HG03558 (cell line): ENCODE measurements around the gene PRX.
"Not testable (repeated sequence)": the region's sequence is repeated elsewhere in the genome, so short reads cannot be mapped to it uniquely, and the experiment has no call there.

Source experiments
- ATAC-seq: cut with Tn5 transposase; IDR thresholded peaks from one replicate; pipeline ENCODE4 v1.9.1; 2021; ENCODE audit warnings: moderate number of reproducible peaks; ENCODE audit not compliant: unreplicated experiment; ENCODE audit errors: extremely low read depth

Gene PRX

GRCh38 chr19:40392894-40393517 is 20.2 kb downstream of the PRX start:
- ATAC-seq = no peak

DNA sequence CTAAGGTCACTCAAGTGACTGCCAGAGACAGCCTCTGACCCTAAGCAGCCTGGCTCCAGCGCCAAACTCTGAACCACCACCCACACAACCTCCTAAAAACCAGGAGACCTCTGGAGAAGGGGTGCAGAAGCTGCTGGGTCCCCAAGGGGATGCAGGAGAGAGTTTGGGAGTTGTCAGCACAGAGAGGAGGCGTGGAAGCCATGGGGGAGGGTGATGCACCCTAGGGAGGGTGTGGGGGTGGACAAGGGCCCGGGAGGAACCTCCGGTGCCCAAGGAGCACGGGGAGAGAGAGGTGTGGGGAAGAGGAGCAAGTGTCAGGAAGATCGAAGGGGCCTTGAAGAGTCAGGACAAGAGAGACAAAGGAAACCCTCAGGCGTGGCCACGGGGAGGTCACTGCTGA is 21.1 kb downstream of the PRX start:
- no peak for ATAC-seq

- ATAC-seq = no peak
Observed at GRCh38 chr19:40390084-40390742, 23.0 kb downstream of the PRX start, which contains the start of gene HIPK4. Gene HIPK4 (minus strand): TSS chr19:40390181. CDS start chr19:40389902, 279 bp downstream.

DNA sequence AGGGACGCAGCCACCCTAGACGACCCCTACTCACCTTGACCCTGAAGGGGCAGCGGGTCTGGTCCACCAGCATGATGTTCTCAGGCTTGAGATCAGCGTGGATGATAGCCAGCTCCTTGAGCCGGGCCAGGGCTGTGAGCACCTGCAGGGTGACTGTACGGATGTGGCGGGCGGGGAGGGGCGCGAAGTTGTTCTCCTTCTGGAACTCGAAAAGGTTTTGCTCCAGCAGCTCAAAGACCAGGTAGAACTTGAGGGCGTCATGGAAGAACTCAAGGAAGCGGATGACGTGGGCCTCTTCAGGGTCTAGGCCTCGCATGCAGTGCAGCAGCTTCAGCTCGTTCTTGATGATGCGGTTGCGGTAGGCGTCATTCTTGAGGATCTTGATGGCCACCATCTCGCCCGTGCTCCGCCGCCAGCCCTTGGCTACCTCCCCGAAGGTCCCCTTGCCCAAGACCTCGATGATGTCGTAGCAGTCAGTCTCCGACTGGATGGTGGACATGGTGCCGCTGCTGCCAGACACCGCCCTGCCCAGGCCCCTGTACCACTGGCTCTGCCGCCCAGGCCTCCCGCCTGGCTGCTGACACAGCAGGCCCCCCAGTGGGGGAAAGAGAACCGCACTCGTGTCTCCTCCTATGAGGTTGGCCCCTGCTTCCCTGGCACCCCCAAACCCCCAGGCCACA is 23.6 kb downstream of the PRX start:
- no peak for ATAC-seq

- ATAC-seq = no peak
Observed at GRCh38 chr19:40388481-40388880, 24.7 kb downstream of the PRX start.

DNA sequence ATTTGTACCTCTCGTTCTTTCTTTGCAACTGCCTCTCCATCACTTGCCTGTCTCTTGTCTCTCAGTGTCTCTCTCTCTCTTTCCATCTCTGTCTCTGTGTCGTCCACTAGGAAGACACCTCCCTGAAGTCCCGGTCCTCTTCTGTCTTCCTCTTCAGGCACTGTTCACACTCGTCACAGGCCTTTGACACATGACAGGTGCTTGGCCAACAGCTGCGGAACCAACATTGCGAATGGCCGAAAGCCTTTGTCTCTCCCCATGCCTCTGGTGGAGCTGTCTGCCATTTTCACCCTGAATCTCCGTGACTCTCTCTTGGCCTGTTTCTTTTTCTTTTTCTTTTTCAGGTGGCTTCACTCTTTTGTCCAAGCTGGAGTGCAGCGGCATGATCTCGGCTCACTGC is 26.0 kb downstream of the PRX start:
- ATAC-seq = no peak

DNA sequence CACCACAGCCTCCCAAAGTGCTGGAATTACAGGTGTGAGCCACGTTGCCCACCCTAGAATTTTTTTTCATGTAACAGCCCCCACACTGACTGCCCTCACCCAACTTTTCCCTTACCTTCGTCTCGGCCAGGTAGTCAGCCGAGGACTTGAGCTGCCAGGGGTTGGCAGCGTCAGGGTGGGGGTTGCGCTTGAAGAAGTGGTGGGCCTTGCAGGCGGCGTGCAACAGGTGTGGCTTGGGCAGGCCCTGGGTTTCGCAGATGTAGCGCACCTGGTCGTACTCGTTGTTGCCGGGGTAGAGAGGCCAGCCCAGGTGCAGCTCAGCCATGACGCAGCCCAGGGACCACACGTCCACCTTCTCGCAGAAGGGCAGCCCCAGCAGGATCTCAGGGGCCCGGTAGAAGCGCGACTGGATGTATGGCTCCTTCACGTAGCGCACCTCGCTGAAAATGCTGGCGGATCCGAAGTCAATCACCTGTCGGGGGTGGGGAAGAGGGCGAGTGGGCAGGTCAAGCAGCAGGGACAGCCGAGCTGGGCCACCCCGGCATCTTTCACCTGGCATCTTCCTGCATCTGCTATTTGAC is 29.4 kb downstream of the PRX start:
- no peak for ATAC-seq

DNA sequence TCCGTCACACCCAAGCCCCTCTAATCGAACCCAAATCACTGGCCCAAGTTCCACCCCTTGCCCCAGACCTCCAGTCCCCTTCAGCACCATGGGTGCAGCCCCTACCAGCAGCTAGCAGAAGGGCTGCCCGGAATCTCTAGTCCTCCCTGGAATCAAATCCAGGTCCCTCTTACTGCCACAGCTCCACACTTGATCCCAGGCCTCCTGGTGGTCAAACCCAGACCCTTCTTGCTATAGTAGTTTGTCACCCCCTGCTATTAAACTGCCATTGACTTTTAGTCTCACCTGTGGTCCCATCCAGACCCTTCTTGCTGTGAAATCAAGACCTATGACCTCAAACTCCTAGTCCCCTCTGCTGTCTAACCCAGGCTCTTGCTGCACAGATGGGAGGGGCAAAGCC is 31.9 kb downstream of the PRX start:
- ATAC-seq = no peak

DNA sequence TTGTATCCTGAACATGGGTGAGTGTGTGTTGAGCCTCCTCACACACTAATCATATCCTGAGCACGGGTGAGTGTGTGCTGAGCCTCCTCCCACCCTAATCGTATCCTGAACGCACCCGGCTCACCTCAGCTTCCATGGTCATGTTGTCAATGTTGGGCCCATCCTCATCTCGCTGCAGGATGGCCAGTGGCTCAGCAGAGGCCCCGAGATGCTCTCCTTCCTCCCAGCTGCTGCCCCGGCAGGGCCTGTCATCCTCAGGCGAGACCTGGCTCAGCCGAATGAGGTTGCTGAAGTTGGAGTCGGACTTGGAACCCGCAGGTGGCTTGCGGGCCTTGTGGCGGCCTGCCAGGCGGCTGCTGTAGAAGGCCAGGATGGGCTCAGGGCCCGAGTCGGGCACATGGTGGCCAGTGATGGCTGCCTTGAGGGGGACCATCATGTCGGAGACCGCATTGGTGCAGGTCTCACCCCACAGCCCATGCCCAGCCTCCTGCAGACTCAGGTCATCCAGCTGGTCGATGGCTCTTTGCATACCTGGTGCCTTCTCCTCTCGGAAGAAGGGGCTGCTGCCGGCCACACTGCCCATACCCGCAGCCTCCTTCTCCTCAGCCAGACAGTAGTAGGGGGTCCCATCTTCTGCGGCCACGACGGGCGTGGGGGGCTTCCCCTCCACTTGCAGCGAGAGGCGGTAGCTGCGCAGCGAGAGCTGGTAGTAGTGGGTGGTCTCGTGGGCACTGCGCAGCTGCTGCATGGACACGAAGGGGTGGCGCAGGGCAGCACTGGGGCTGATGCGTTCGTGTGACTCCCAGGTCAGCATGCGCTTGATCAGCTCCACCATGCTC is 32.8 kb downstream of the PRX start:
- ATAC-seq = no peak

DNA sequence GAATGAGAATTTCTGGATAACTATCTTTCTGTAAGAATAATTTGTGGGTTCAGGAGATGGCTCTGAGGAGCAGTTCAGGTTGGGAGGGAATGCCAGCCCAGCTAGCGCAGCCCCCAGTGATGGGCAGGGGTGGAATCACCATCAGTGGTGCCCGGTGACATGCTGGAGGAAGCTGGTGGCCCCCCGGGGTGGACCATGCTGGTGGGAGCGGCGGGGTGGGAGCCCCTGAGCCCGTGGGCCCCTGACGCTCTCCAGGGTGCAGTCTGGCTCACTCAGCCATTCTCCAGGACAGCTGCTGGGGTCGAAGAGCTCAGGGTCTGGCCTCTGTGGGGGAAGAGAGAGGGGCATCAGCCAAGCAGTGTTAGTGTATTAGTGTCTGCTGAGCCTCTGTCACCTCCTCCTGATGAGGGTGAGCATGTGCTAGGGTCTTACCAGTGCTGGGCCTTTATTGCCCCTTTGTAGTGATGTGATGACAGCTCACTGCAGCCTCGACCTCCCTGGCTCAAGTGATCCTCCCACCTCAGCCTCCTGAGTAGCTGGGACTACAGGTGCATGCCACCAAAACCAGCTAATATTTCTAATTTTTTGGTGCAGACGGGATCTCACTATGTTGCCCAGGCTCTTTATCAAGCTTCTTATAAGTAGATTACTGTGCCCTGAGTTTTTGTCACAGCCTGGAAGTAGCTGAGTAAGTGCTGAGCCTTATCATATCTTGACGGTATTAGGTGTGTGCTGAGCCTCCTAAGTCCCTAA is 33.6 kb downstream of the PRX start:
- no peak for ATAC-seq

DNA sequence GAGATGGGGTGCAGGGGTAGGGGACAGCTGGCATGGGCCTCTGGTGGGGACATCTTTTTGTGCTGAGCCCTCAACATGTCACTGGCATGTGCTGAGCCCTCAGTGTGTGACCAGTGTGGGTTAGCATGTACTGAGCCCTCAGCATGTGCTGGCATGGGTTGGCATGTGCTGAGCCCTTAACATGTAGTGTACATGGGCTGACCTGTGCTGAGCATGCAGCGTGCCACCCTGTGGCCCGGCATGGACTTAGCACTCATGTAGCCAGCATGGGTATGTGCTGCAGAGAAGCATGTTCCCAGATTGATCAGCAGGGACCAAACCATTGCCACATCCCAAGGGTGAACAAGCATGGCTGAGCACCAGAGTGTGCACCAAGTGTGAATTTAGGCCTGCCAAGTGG is 34.7 kb downstream of the PRX start:
- ATAC-seq = no peak

DNA sequence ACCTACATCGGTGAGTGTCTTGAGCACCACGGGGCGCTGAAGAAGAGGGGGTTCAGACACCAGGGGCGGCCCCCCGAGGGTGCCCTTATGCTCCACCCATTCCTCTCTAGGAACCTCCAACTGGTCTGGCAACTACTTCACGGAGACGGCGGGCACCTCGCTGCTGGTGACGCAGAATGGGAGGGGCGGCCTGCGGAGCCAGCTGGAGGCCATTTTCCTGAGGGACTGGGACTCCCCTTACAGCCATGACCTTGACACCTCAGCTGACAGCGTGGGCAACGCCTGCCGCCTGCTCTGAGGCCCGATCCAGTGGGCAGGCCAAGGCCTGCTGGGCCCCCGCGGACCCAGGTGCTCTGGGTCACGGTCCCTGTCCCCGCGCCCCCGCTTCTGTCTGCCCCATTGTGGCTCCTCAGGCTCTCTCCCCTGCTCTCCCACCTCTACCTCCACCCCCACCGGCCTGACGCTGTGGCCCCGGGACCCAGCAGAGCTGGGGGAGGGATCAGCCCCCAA is 35.2 kb downstream of the PRX start:
- no peak for ATAC-seq

GRCh38 chr19:40376286-40376862 is 36.8 kb downstream of the PRX start:
- no peak for ATAC-seq

DNA sequence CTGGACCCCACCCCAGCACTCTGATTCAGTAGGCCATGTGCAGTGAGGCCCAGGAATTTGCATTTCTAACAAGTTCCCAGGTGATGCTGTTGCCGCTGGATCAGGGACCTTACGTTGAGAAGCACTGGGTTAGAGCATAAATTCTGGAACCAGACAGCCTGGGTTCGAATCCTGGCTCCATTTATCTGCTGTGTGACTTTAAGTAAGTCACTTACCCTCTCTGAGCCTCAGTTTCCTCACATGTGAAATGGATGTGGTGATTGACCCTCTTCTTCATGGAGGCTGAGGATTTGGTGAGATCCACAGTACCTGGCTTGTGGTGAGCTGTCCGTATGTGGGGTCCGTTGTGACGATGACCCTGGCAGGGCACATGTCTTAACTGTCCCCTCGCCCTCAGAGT is 39.1 kb downstream of the PRX start:
- ATAC-seq = no peak

DNA sequence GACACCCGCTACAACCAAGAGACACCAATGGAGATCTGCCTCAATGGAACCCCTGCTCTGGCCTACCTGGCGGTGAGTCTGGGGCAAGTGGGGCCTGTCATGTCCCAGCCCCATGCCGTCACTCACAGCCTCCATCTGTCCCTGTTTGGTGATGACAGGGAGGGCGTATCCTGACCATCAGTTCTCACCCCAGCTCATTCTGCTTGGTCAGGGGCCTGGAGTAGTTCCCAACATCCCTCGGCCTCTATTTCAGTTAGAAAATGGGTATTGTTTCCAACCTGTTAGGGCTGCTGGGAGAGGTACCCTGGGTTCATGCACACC is 41.4 kb downstream of the PRX start:
- ATAC-seq = no peak

- no peak for ATAC-seq
Observed at GRCh38 chr19:40370997-40371801, 42.0 kb downstream of the PRX start.

GRCh38 chr19:40370253-40370652 is 42.9 kb downstream of the PRX start:
- not testable (repeated sequence) for ATAC-seq

DNA sequence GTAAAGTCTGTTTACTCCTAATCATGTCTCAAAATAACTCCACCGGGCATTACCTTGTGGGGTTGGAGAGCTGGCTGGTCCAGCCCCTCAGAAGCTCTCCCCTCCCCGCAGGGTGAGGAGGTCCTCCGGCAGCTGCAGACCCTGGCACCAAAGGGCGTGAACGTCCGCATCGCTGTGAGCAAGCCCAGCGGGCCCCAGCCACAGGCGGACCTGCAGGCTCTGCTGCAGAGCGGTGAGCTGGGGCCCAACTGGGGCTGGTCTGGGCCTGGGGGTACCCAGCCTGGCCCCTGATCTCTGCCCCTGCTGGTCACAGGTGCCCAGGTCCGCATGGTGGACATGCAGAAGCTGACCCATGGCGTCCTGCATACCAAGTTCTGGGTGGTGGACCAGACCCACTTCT is 43.4 kb downstream of the PRX start:
- ATAC-seq = no peak
